GM21737 (cell line): ENCODE data around the gene GDPD3.

Experiments
- ATAC-seq: cut with Tn5 transposase; IDR thresholded peaks from one replicate; pipeline ENCODE4 v1.9.1; 2021; ENCODE audit warnings: mild to moderate bottlenecking, moderate library complexity; ENCODE audit not compliant: unreplicated experiment

Gene GDPD3

DNA sequence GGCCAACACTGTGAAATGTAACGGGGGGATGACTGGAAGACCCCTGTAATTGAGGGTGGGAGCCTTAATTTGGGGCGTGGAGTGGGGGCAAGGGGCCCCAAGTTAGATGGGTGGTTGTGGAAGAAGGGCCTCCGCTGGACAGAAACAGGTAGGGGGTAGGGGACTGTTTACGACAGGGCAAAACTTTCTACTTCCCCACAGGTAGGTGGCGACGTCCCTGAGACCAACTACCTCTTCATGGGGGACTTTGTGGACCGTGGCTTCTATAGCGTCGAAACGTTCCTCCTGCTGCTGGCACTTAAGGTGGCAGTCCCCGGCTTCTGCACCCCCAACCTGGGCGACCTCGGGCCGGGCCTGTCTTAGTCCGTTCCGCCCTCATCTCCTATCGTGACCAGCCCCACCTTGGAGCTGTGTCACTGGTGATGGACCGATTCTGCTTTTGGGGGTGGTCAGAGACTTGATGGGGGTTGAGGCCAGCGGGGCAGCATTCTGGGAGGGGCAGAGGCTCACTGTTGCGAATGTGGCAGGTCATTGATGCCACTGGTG, 30.7 kb downstream of the GDPD3 start:
- ATAC-seq: no peak

DNA sequence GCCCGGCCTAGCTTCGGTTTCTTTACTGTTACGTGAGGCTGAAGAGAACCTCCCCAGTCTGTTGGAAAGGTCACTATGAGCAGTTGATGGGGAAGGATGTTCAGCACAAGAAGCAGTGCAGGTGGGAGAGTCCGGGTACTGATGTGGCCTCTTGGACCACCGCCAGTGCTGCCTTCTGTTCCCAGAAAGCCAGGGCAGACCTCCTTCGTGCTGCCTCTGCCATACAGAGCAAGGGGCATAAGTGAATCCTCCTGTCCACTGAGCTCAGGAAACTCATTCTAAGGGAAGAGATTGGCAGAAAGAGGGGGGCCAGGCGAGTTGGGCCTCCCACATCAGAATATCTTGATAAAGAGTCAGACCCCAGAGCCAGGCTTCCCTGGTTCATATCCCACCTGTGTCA, 33.9 kb downstream of the GDPD3 start:
- no peak for ATAC-seq

DNA sequence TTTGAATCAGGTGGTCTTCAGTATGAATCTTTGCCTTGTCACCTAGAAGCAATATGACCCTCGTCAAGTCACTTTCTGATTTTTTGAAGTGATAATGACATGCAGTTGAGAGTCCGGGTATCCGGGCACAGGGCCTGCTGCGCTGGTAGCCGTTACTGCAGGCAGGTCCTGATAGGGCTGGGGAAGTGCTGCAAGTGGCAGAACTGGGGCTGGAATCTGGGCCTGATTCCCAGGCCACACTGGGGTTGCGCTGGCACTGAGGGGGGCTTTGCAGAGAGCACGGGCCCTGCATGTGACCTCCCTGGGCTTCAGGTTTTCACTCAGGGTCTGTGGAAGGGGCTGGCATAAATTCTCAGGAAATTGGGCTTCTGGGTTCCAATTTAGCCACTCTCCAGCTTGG, 34.6 kb downstream of the GDPD3 start:
- ATAC-seq: no peak

DNA sequence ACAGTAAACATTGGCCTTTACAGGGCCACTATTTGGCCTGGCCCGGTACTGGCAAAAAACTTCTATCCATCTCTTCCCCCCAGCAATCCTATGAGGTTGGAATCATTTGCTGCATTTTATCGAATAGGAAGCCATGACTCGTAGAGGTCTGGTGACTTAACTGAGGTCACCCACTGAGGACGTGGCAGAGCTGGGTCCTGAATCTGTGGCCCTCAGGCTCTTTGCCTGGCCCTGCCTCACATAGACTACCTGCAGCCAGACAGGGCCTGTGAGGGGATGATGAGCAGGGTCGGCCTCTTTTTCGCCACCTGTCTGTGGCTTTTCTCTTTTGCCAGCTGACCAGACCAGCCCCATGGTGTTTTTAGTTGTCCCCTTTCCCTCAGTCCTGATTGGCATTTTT, 35.7 kb downstream of the GDPD3 start:
- ATAC-seq: no peak

DNA sequence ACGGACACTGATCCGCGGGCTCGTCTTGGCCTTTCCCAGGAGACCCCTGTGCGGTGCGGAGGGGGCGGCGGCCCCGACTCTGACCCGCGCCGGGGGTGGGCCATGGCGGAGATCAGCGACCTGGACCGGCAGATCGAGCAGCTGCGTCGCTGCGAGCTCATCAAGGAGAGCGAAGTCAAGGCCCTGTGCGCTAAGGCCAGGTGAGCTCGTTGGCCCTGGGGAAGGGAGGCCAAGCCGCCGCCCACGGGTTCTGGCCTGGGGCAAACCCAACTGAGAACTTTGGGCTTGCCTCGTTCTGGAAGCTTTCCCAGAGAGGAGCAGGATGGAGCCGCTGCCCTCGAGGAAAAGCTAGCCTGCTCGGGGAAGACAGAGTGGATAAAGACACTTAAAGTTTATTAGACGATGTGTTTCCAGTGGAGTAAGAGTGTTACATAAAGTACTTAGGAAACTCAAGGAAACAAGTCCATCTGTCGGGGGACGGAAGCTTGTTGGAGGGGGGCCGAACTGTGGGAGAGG, 37.0 kb downstream of the GDPD3 start:
- ATAC-seq: peak; percentile 33

DNA sequence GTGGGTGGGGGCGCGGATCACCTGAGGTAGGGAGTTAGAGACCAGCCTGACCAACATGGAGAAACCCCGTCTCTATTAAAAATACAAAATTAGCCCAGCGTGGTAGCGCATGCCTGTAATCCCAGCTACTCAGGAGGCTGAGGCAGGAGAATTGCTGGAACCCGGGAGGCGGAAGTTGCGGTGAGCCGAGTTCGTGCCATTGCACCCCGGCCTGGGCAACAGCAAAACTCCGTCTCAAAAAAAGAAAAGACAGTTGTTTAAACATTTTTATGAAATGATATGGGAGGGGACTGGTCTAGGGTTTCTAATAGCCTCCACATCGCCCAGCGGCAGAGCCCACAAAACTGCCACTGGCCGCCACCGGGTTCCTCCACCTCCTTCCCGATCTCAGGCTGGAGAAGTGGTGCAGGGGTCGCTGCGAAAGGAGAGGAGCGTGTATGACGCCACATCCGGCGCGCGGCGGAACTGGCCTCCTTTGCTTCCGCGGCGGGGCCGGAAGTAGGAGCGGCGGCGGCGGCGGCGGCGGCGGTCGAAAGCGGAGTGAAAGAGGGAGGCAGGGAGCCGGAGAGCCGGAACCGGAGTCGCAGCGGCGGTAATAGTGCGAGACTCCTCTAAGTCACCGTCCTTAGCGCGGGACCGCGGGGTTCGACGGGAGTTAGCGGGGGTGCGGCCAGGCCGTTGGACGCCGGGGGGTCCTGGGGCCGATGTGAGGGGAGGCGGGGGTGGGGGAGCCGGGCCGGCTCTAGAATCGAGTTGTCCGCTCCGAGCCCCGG, 37.6 kb downstream of the GDPD3 start, which contains the start of gene PPP4C:
Gene PPP4C, plus strand, starts transcription at position 492 of the 773 bp plus-strand sequence. CDS start 384 bp downstream, outside the sequence.
- peak; percentile 63 for ATAC-seq

DNA sequence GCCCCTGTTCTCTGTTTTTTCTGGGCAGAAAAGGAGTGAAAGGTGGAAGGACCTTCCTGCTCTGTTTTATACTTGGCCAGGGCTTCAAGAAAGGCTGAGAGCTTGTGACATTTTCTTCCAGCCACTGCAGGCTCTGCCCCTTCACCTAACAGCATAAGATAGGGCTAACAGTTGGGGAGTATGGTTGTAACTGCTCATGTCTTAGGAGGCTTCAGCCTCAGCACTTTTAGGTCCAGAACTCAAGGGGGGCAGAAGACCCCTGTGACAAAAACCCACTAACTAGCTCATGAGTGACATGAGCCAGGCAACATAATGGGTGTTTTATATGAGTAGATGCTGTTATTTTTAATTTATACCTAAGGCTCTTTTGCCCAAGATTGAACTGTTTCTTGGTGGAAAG, 42.8 kb downstream of the GDPD3 start:
- no peak for ATAC-seq

DNA sequence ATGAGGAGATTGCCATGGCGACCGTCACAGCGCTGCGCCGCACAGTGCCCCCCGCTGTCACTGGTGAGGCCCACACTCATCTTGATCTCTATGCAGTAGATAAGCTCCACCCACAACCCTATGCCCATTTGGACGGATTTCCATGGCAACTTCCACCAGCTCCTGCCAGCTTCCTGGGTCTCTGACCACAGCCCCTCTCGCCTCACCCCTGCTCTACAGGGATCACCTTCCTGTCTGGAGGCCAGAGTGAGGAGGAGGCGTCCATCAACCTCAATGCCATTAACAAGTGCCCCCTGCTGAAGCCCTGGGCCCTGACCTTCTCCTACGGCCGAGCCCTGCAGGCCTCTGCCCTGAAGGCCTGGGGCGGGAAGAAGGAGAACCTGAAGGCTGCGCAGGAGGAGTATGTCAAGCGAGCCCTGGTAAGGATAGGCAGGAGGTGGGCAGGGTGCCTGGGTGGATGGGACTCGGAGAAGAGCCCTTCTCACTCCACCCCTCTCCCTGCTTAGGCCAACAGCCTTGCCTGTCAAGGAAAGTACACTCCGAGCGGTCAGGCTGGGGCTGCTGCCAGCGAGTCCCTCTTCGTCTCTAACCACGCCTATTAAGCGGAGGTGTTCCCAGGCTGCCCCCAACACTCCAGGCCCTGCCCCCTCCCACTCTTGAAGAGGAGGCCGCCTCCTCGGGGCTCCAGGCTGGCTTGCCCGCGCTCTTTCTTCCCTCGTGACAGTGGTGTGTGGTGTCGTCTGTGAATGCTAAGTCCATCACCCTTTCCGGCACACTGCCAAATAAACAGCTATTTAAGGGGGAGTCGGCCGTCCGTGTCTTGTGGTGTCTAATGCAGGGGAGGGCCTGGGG, 43.5 kb downstream of the GDPD3 start:
- no peak for ATAC-seq

DNA sequence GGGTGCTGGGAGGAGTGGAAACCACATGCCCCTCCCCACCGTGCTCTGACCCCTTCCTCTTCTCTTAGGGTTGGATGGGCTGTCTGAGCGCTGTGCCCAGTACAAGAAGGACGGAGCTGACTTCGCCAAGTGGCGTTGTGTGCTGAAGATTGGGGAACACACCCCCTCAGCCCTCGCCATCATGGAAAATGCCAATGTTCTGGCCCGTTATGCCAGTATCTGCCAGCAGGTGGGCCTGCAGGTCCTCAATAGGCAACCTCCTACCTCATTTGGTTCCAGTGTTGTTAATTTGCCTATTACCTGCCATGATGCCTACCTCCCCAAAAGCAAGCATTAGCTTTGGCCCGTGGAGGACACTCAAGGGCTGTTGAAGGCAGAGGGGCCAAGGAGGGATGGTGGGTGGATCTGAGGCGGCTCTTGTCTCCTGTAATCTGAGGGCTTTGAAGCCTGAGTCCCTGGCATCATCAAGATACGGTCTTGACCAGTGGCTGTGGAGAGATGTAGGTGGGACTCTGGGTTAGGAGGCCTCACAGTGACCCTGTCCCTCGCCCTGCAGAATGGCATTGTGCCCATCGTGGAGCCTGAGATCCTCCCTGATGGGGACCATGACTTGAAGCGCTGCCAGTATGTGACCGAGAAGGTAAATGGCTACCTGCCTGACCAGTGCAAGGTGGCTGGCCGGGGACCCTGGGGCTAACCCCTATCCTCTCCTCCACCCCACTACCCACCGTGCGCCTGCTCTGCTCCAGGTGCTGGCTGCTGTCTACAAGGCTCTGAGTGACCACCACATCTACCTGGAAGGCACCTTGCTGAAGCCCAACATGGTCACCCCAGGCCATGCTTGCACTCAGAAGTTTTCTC, 44.4 kb downstream of the GDPD3 start:
- ATAC-seq: no peak

DNA sequence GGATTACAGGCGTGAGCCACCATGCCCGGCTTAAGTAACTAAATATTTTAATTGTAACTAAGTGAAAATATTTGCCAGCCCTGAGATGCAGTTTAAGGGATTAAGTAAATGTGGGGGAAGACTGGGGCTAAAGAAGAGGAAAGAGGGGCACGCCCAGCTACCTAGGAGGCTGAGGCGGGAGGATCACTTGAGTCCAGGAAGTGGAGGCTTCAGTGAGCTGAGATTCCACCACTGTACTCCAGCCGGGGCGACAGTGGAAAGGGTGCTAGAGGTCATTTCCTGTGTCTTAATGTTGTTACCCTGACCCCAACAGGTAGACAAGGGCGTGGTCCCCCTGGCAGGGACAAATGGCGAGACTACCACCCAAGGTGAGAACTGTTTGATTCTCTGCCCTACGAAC, 45.0 kb downstream of the GDPD3 start:
- no peak for ATAC-seq

DNA sequence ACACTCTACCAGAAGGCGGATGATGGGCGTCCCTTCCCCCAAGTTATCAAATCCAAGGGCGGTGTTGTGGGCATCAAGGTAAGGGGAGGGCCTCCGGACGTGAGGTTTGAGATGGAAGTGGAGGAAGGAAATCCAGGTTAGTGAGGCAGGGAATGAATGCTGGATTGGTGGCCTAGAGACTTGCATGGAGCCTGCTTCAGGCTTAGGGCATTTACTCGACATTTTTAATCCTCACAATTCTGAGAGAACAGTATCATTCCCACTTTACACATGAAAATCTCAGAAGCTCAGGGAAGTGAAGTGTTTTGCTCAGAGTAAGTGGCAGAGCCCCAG, 45.8 kb downstream of the GDPD3 start:
- no peak for ATAC-seq

DNA sequence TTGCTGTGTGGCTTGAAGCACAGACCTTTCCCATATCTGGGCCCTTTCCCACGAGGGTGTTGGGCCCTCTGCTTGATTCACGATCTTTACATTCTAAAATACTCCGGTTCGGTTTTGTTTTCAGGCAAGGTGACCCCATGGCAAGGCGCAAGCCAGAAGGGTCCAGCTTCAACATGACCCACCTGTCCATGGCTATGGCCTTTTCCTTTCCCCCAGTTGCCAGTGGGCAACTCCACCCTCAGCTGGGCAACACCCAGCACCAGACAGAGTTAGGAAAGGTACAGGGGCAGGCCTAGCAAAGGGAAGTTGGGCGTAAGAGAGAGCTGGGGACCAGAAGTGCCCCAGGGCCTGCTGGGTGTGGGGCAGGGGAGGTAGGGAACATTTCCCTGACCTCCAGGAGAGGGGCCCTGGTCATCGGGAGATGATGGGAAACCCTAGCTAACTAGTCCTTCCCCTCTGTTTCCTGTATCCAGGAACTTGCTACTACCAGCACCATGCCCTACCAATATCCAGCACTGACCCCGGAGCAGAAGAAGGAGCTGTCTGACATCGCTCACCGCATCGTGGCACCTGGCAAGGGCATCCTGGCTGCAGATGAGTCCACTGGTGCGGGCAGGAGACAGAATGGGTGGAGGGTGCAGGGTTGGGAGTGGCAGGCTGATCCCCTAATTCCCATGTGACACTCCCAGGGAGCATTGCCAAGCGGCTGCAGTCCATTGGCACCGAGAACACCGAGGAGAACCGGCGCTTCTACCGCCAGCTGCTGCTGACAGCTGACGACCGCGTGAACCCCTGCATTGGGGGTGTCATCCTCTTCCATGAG, 46.4 kb downstream of the GDPD3 start:
- no peak for ATAC-seq

DNA sequence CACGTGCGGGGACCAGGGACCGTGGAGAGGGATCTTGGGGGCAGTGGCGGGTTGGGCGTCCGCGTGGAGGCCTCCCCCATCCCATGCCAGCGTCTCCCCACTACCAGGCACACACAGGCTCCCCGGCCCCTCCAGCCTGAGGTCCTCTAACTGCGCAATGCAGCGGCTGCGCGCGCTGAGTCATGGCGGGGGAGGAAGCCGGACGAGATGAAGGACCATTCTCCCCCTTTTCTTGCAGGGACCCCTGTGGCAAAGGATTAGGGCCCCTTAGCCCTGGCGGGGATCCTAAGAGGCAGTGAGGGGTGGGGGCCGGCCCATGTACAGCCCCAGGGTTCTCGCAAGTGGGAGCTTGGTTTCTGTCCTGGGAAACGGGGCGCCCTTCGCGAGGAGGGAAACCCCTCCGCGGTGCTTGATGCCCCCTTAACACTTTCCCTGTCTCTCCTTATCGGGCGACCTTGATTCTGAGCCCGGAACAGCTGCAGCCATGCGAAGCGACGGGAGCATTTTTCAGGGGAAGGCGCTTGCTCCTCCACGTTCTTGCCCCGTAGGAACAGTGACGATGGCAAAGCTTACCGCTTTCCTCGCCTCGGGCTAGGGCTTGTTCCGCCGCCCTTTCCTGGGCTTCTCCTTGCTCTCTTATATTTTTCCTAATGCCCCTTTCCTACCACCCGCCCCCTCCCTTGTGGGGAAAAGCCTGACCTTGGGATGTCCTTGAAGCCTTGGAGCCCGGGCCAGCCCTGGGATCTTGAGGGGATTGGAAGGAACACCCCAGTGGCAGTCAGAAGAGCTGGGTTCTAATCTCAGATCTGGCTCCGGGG, 47.2 kb downstream of the GDPD3 start:
- ATAC-seq: no peak

DNA sequence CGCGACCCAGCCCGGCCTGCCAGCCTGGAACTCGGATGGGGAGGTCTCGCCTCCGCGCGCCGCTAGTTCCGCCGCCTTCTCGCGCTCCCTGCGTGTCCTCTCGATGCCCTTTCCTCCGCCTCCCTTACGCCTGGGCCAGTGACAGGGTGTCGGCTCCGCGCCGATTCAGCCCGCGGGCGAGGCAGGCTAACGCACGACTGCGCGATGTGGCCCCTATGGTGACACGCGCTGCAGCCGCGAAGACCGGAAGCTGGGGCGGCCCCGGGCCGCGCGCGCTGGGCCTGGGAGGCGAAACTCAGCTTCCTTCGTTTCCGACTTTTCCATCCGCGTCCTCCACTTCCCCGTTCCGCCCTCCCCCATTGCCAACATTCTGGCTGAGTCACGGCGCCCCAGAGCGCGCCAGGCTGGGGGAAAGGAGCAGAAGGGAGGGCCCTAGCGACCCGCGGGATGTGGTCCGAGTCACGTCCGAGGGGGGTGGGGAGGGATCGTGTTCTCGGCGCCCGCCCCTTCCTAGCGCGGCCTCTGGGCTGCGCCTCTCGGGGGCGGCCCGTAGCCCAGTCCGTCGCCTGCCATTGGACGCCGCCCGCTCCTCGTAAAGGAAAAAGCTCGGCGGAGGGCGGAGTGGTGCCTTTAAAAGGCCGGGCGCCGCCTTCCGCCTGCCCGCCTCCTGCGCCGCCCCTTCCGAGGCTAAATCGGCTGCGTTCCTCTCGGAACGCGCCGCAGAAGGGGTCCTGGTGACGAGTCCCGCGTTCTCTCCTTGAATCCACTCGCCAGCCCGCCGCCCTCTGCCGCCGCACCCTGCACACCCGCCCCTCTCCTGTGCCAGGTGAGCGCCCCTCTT, 48.0 kb downstream of the GDPD3 start, which contains the start of gene ALDOA:
Gene ALDOA, plus strand, starts transcription at position 659 of the 841 bp plus-strand sequence. CDS start 1,138 bp downstream, outside the sequence.
- ATAC-seq: peak; percentile 76

DNA sequence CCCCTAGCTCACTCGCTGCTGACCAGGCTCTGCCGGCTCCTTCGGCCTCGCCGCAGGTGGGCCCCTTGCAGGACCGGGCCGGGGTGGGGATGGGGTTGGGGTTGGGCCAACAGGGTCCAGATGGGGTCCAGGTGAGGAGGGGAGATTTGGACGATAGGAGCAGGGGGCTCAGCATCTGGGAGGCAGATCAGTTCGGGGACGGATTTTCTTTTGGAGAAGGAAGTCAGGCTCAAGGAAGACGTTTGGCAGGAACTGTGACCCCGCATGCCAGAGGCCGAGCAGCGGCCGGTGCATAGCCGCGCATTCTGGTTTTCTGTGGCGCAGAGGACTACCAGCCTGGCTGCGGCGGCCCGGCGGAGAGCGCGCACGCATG, 48.6 kb downstream of the GDPD3 start:
- no peak for ATAC-seq

DNA sequence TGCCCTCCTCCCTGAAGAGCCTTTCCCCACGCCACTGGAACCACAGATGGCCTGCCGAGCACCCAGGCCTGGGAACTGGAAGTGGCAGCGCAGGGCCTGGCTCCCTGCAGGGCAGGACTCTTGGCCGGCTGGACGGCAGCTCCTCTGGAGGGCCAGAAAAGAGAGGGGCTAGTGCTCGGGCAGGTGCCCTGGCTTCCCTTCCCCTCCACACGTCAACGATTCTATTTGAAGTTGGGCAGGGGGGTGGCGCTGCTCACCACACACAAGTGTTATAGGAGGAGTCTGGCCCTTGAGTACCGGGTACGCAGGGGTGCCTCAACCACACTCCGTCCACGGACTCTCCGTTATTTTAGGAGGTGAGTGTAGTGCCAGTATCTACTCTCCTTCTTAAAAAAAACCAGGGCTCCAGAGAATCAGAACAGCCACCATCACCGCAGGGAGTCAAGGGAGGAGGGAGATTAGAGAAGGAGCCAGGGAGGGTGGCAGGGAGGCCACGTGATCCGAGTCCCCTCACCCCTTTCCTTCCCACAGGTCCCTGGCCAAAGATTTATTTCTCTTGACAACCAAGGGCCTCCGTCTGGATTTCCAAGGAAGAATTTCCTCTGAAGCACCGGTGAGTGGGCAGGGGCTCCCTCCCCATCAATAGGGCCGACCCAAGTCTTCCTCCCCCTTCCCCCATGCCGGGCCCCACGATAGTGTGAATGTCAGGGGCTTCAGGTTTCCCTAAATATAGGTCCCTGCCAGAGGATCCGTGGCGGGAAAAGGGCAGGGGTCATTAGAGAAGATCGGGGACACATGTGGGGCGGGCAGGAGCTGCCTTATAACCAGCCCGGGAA, 49.2 kb downstream of the GDPD3 start:
- ATAC-seq: peak; percentile 36

DNA sequence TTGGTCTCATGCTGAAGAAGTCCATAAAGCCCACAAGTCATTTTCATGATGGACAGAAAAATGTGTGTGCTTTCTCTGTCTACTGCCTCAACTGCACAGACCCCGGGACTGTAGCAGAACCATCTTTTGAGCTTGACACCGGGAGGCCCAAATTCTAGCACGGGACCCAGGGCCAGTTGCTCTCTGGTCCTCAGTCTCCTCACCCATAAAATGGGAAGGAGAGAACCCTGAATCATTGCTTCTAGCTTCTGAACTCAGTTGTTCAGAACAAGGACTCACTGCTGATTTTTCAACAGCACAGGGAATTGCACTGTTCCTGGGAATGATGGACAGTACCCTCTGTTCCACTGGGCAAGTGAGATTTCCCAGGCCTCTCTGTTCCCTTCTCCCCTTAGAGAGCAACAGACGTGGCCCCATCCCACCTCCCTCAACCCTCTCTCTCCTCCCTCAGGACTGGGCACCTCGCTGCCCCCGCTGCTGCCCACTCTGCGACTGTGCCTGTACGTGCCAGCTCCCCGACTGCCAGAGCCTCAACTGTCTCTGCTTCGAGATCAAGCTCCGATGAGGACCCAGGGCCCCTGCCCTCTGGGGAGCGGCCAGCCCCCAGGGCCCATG, 50.0 kb downstream of the GDPD3 start:
- ATAC-seq: no peak
